CD4-positive, alpha-beta T cell (primary cell): ENCODE results near the gene PTPN5. TPM values are rescaled to one million over a fixed set of nuclear protein-coding genes. Genes with fewer than 3 reads are reported as not detected.

Experiments
- ATAC-seq: fragments of 200-7000 bp; cut with Tn5 transposase; one replicate; pipeline ENCODE4 v1.10.0; 2022; ENCODE audit warnings: mild to moderate bottlenecking; ENCODE audit not compliant: poor library complexity
- CTCF ChIA-PET: fragments of 350-600 bp; sonication (Branson Sonifier 250); formaldehyde crosslinking; loops from one replicate; lab custom pipeline; 2021; ENCODE audit warnings: antibody characterized with exemption, inconsistent platforms; lab: Charles Lee
- POLR2A ChIA-PET: fragments of 350-600 bp; sonication (Branson Sonifier 250); formaldehyde crosslinking; loops from one replicate; lab custom pipeline; 2021; ENCODE audit warnings: antibody characterized with exemption, inconsistent platforms; lab: Charles Lee
- DNase-seq, 14 experiments: peaks; one replicate each; pipeline ENCODE4 v3.0.0-alpha.2; 2013 to 2020; ENCODE audit warnings: mixed read lengths in 2 of 14
- H3K27ac ChIP-seq, 2 donors: one replicate each; pipeline versions ENCODE4 v1.5.1 to v1.7.0; 2013; ENCODE audit warnings: low read length in 2 of 2, low read depth in 1 of 2, mild to moderate bottlenecking in 1 of 2
- H3K27me3 ChIP-seq, 2 experiments: 1 replicate in 1 of 2; 2 replicates in 1 of 2; pipeline versions ENCODE4 v1.6.1 to v1.7.0; 2013; ENCODE audit warnings: low read length in 2 of 2, control low read depth in 1 of 2, mild to moderate bottlenecking in 1 of 2, moderate library complexity in 1 of 2; ENCODE audit not compliant: insufficient read depth in 2 of 2, control insufficient read depth in 1 of 2
- H3K36me3 ChIP-seq: one replicate; pipeline ENCODE4 v1.6.1; 2013; ENCODE audit warnings: low read length, control low read depth; ENCODE audit not compliant: insufficient read depth
- H3K4me1 ChIP-seq: one replicate; pipeline ENCODE4 v1.6.1; 2013; ENCODE audit warnings: low read length, control low read depth; ENCODE audit not compliant: insufficient read depth
- H3K4me3 ChIP-seq: one replicate; pipeline ENCODE4 v1.5.1; 2013; ENCODE audit warnings: mild to moderate bottlenecking, low read length, moderate library complexity
- H3K9me3 ChIP-seq, 2 experiments: 1 replicate in 1 of 2; 2 replicates in 1 of 2; pipeline versions ENCODE4 v1.6.1 to v1.7.0; 2013; ENCODE audit warnings: low read length in 2 of 2, mild to moderate bottlenecking in 2 of 2, control low read depth in 1 of 2, moderate library complexity in 1 of 2; ENCODE audit not compliant: control insufficient read depth in 1 of 2, insufficient read depth in 1 of 2
- H3K27ac Mint-ChIP-seq: one replicate; pipeline ENCODE4 v1.8.0; 2020; ENCODE audit warnings: mixed read lengths
- H3K27me3 Mint-ChIP-seq: one replicate; pipeline ENCODE4 v1.8.0; 2021; ENCODE audit warnings: mixed read lengths
- H3K36me3 Mint-ChIP-seq: one replicate; pipeline ENCODE4 v1.8.0; 2021; ENCODE audit warnings: low read depth, mixed read lengths
- H3K4me1 Mint-ChIP-seq: one replicate; pipeline ENCODE4 v1.8.0; 2021; ENCODE audit warnings: low read depth, mixed read lengths
- H3K4me3 Mint-ChIP-seq: one replicate; pipeline ENCODE4 v1.8.0; 2020; ENCODE audit warnings: mild to moderate bottlenecking, mixed read lengths
- H3K9me3 Mint-ChIP-seq: one replicate; pipeline ENCODE4 v1.8.0; 2020; ENCODE audit warnings: mixed read lengths
- intact Hi-C, 2 experiments: fragments of 100-400 bp; cut with DNase I in 1 of 2; cut with micrococcal nuclease in 1 of 2; formaldehyde crosslinking; loops; one replicate each; pipeline versions ENCODE4 v1.15.1 to v1.9.0; 2023 to 2025; cut with DNase I, micrococcal nuclease
- total RNA-seq, 174 experiments: library from RNA in 2 of 174; stranded (reverse) in 2 of 174; gene quantifications; one replicate each; pipeline ENCODE4 v1.2.3 and lab custom pipeline; 2021 to 2026
- TF ChIP-seq, protein P1 (sequence below): fragments of 200-600 bp; IDR thresholded peaks from one replicate; pipeline ENCODE4 v1.8.0; 2022; ENCODE audit warnings: antibody characterized with exemption, mild to moderate bottlenecking

PTPN5 gene
- total RNA-seq, 2 experiments from 2014 or later, result not detected

DNA sequence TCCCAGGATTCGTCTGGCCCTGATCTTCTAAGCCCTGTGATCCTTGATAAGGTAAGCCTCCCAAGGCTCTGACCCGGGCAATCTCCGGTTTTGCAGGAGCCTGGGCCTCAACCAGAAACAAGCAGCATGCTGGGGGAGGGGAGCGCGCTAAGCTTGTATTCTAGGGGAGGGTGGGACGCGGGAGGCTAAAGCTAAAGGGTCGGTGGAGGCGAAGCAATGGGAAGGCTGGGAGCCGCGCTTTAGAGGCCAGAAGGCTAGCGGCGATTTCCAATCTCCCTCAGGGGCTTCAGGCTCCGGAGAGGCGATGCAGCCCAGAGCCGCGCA, 753 bp downstream of the PTPN5 start:
- Mint-ChIP-seq H3K4me3 (no peak overlapping the region), H3K27ac (no peak overlapping the region), H3K4me1 (peaks cover 3% of the 10 kb centered on the region), H3K9me3 (no peaks in the 10 kb centered on the region), H3K36me3 (no peaks in the 10 kb centered on the region), H3K27me3 (peaks cover 79% of the 10 kb centered on the region)
- CTCF ChIA-PET, result no interaction called here
- Histone ChIP-seq H3K9me3 (peaks cover 0 to 8% of the 10 kb centered on the region in 2 experiments), H3K27me3 (peaks cover 30 to 38% of the 10 kb centered on the region in 2 experiments), H3K4me3 (no peak overlapping the region), H3K27ac (no peak overlapping the region), H3K4me1 (peaks cover 7% of the 10 kb centered on the region), H3K36me3 (no peaks in the 10 kb centered on the region)
- POLR2A ChIA-PET, result no interaction called here
- DNase-seq (no peak), ATAC-seq (no peak)
- TF ChIP-seq, protein P1, sequence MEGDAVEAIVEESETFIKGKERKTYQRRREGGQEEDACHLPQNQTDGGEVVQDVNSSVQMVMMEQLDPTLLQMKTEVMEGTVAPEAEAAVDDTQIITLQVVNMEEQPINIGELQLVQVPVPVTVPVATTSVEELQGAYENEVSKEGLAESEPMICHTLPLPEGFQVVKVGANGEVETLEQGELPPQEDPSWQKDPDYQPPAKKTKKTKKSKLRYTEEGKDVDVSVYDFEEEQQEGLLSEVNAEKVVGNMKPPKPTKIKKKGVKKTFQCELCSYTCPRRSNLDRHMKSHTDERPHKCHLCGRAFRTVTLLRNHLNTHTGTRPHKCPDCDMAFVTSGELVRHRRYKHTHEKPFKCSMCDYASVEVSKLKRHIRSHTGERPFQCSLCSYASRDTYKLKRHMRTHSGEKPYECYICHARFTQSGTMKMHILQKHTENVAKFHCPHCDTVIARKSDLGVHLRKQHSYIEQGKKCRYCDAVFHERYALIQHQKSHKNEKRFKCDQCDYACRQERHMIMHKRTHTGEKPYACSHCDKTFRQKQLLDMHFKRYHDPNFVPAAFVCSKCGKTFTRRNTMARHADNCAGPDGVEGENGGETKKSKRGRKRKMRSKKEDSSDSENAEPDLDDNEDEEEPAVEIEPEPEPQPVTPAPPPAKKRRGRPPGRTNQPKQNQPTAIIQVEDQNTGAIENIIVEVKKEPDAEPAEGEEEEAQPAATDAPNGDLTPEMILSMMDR, result no peak
- intact Hi-C loops, result no loop called here

DNA sequence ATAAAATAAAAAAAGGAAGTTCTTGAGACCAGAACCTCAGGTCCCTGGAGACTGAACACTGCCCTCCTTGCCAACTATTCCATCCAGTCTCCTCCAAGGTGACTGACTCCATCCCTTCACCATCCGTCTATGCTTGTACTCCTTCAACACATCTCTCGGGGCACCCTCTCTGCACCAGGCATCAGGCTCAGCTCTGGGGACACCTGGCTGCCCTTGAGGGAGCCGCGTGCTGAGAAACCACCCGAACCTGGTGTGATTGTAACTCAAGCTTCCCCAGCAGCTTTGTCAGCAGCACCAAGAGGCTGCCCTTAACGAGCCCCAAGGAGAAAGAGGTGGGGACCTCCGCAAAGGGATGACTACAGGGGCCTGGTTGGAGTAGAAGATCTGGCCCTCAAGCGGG, 1.7 kb downstream of the PTPN5 start:
- no peak overlapping the region for H3K4me3 Mint-ChIP-seq
- POLR2A ChIA-PET, result no interaction called here
- Histone ChIP-seq H3K27me3 (peaks cover 30 to 35% of the 10 kb centered on the region in 2 experiments), H3K4me3 (no peak overlapping the region), H3K27ac (no peak overlapping the region), H3K4me1 (peaks cover 7% of the 10 kb centered on the region), H3K9me3 (peaks cover 0 to 8% of the 10 kb centered on the region in 2 experiments), H3K36me3 (no peaks in the 10 kb centered on the region)
- no peaks in the 10 kb centered on the region for H3K9me3 Mint-ChIP-seq
- CTCF ChIA-PET, result no interaction called here
- no peak for ATAC-seq
- H3K27ac Mint-ChIP-seq, result no peak overlapping the region
- H3K4me1 Mint-ChIP-seq, result peaks cover 3% of the 10 kb centered on the region
- no peaks in the 10 kb centered on the region for H3K36me3 Mint-ChIP-seq
- intact Hi-C loops, result no loop called here
- TF ChIP-seq, protein P1, result no peak
- no peak for DNase-seq
- peaks cover 70% of the 10 kb centered on the region for H3K27me3 Mint-ChIP-seq

- intact Hi-C loops, result no loop called here
- H3K9me3 ChIP-seq, result no peaks in the 10 kb centered on the region
- H3K36me3 ChIP-seq, result no peaks in the 10 kb centered on the region
- DNase-seq (no peak), ATAC-seq (no peak)
- no peaks in the 10 kb centered on the region for H3K9me3 Mint-ChIP-seq
- no peaks in the 10 kb centered on the region for H3K36me3 Mint-ChIP-seq
- H3K27ac Mint-ChIP-seq, result no peak overlapping the region
- H3K27ac ChIP-seq, result no peak overlapping the region
- ChIA-PET CTCF (no interaction called here), POLR2A (no interaction called here)
- no peaks in the 10 kb centered on the region for H3K4me1 Mint-ChIP-seq
- TF ChIP-seq, protein P1, result no peak
- peaks cover 44% of the 10 kb centered on the region for H3K27me3 Mint-ChIP-seq
- H3K4me1 ChIP-seq, result no peaks in the 10 kb centered on the region
- no peak overlapping the region for H3K4me3 Mint-ChIP-seq
- no peak overlapping the region for H3K4me3 ChIP-seq
- H3K27me3 ChIP-seq, result peaks cover 5 to 14% of the 10 kb centered on the region in 2 experiments
These were observed 6.2 kb downstream of the PTPN5 start for GRCh38 chr11:18785411-18785810.
